Gastroesophageal sphincter (tissue), 4 donors: ENCODE results near the gene RPP38. TPM values are rescaled to one million over a fixed set of nuclear protein-coding genes. Genes with fewer than 3 reads are reported as not detected.

Source experiments
- ATAC-seq: fragments of 150-250 bp; one replicate; pipeline ENCODE4 v1.9.1; 2016; ENCODE audit warnings: mild to moderate bottlenecking, moderate library complexity
- H3K27ac ChIP-seq, 4 donors: fragments of 200-600 bp; sonication (generic) in 3 of 4; 1 replicate in 3 of 4; 2 replicates in 1 of 4; pipeline ENCODE4 v1.5.1; 2016 to 2019
- H3K27me3 ChIP-seq: fragments of 200-600 bp; sonication (generic); one replicate; pipeline ENCODE4 v1.5.1; 2019
- H3K36me3 ChIP-seq, 2 donors: fragments of 200-600 bp; sonication (generic); one replicate each; pipeline ENCODE4 v1.5.1; 2019; ENCODE audit warnings: control low read depth in 1 of 2
- H3K4me1 ChIP-seq, 3 donors: fragments of 200-600 bp; sonication (generic); 1 replicate in 2 of 3; 2 replicates in 1 of 3; pipeline ENCODE4 v1.5.1; 2016 to 2019; ENCODE audit warnings: control low read depth in 2 of 3
- H3K4me3 ChIP-seq, 2 donors: fragments of 200-600 bp; sonication (generic); one replicate each; pipeline ENCODE4 v1.5.1; 2019; ENCODE audit warnings: mild to moderate bottlenecking in 1 of 2, moderate library complexity in 1 of 2
- H3K9me3 ChIP-seq, 3 donors: fragments of 200-600 bp; sonication (generic); one replicate each; pipeline ENCODE4 v1.5.1; 2017 to 2019; ENCODE audit warnings: control low read depth in 2 of 3
- CTCF ChIP-seq, 4 experiments: fragments of 200-600 bp in 2 of 4; fragments of 450-650 bp in 2 of 4; sonication (generic) in 1 of 4; IDR thresholded peaks; one replicate each; pipeline ENCODE4 v1.5.1; 2017 to 2019; ENCODE audit warnings: antibody characterized with exemption in 4 of 4, mild to moderate bottlenecking in 2 of 4, moderate library complexity in 2 of 4
- EP300 ChIP-seq: sonication (generic); formaldehyde crosslinking; IDR thresholded peaks from one replicate; pipeline ENCODE4 v1.6.1; 2017; ENCODE audit warnings: antibody characterized with exemption, mild to moderate bottlenecking
- POLR2A ChIP-seq, 2 donors: fragments of 450-650 bp; IDR thresholded peaks; one replicate each; pipeline ENCODE4 v1.6.1; 2017; ENCODE audit warnings: antibody characterized with exemption in 2 of 2, mild to moderate bottlenecking in 2 of 2, moderate library complexity in 1 of 2
- POLR2AphosphoS5 ChIP-seq: sonication (generic); formaldehyde crosslinking; IDR thresholded peaks from one replicate; pipeline ENCODE4 v1.6.1; 2017; ENCODE audit warnings: antibody characterized with exemption
- WGBS, 2 donors: methylation state at CpG; one replicate each; pipeline ENCODE4 v1.1.5; 2018; ENCODE audit warnings: low coverage in 1 of 2; 5-methylcytosine and 5-hydroxymethylcytosine counted together
- total RNA-seq, 4 donors: library from RNA; depleted of rRNA; stranded (reverse); fragments of >200 nt; gene quantifications; one replicate each; pipeline ENCODE4 v1.1.0, GENCODE V29; 2016

Gene RPP38
- total RNA-seq, 4 donors from 2014 or later, result 9.9 to 23.2 (median 14.9) TPM

- peaks cover 0 to 27% (median 0%) of the 10 kb centered on the region in 3 donors for H3K9me3 ChIP-seq
- H3K4me3 ChIP-seq, result no peak overlapping the region
- no peaks in the 10 kb centered on the region for H3K36me3 ChIP-seq
- WGBS, 2 donors, result 28 to 80% methylated on average over 1 of the region's 1 CpG
- TF ChIP-seq POLR2A (IDR thresholded peaks at IDR 0.05) (no peak), POLR2AphosphoS5 (no peak), EP300 (no peak), CTCF (IDR thresholded peaks at IDR 0.05) (no peak)
- peaks cover 6% of the 10 kb centered on the region for H3K27me3 ChIP-seq
- no peak overlapping the region for H3K27ac ChIP-seq
- no peak for ATAC-seq
- H3K4me1 ChIP-seq, result no peaks in the 10 kb centered on the region
These were observed 38.5 kb upstream of the RPP38 start for GRCh38 chr10:15058689-15059088.

GRCh38 chr10:15059914-15060313 lies 37.2 kb upstream of the RPP38 start:
- Histone ChIP-seq H3K27ac (no peak overlapping the region), H3K4me3 (no peak overlapping the region), H3K9me3 (peaks cover 0 to 33% (median 0%) of the 10 kb centered on the region in 3 donors), H3K4me1 (no peaks in the 10 kb centered on the region), H3K36me3 (no peaks in the 10 kb centered on the region), H3K27me3 (peaks cover 6% of the 10 kb centered on the region)
- no peak for ATAC-seq
- WGBS, 2 donors, result 67 to 71% methylated on average over 3 to 4 of the region's 4 CpGs
- TF ChIP-seq EP300 (no peak), CTCF (IDR thresholded peaks at IDR 0.05) (no peak), POLR2AphosphoS5 (no peak), POLR2A (IDR thresholded peaks at IDR 0.05) (no peak)

GRCh38 chr10:15060638-15061037 lies 36.5 kb upstream of the RPP38 start:
- no peak for ATAC-seq
- no peak overlapping the region for H3K27ac ChIP-seq
- peaks cover 0 to 40% (median 0%) of the 10 kb centered on the region in 3 donors for H3K9me3 ChIP-seq
- WGBS, 2 donors, result 20 to 80% methylated on average over 1 to 2 of the region's 2 CpGs
- H3K4me3 ChIP-seq, result no peak overlapping the region
- TF ChIP-seq EP300 (no peak), POLR2AphosphoS5 (no peak), POLR2A (IDR thresholded peaks at IDR 0.05) (no peak), CTCF (IDR thresholded peaks at IDR 0.05) (no peak)
- no peaks in the 10 kb centered on the region for H3K4me1 ChIP-seq
- H3K36me3 ChIP-seq, result no peaks in the 10 kb centered on the region
- H3K27me3 ChIP-seq, result peaks cover 6% of the 10 kb centered on the region

- no peak for ATAC-seq
- Histone ChIP-seq H3K36me3 (no peaks in the 10 kb centered on the region), H3K4me3 (no peak overlapping the region), H3K27me3 (peaks cover 6% of the 10 kb centered on the region), H3K27ac (no peak overlapping the region), H3K4me1 (no peaks in the 10 kb centered on the region), H3K9me3 (peaks cover 0 to 28% (median 0%) of the 10 kb centered on the region in 3 donors)
- TF ChIP-seq EP300 (no peak), POLR2AphosphoS5 (no peak), CTCF (IDR thresholded peaks at IDR 0.05) (no peak), POLR2A (IDR thresholded peaks at IDR 0.05) (no peak)
- 90 to 93% methylated on average over 5 of the region's 5 CpGs for WGBS, 2 donors
These were observed 30.0 kb upstream of the RPP38 start for GRCh38 chr10:15067154-15067553.

- H3K36me3 ChIP-seq, result no peaks in the 10 kb centered on the region
- H3K4me3 ChIP-seq, result no peak overlapping the region
- no peak overlapping the region for H3K27ac ChIP-seq
- no peak for ATAC-seq
- no peaks in the 10 kb centered on the region for H3K27me3 ChIP-seq
- TF ChIP-seq CTCF (IDR thresholded peaks at IDR 0.05) (no peak), POLR2A (IDR thresholded peaks at IDR 0.05) (no peak), EP300 (no peak), POLR2AphosphoS5 (no peak)
- H3K4me1 ChIP-seq, result no peaks in the 10 kb centered on the region
- 64 to 80% methylated on average over 1 to 3 of the region's 3 CpGs for WGBS, 2 donors
- peaks cover 0 to 28% (median 0%) of the 10 kb centered on the region in 3 donors for H3K9me3 ChIP-seq
These were observed 28.4 kb upstream of the RPP38 start for GRCh38 chr10:15068802-15069201.
